K562 (cell line): ENCODE measurements around the gene KRT81. TPM values are rescaled to one million over a fixed set of nuclear protein-coding genes. Genes with fewer than 3 reads are reported as not detected.

Experiments
- ATAC-seq: fragments of 200-7000 bp; cut with Tn5 transposase; 3 replicates; pipeline ENCODE4 v1.9.1; 2020; ENCODE audit warnings: moderate library complexity
- BruUV-seq: library from RNA; stranded (reverse); fragments of 400-500 nt; replicated peaks from 2 replicates; lab custom pipeline; 2021; lab: Mats Ljungman, UMichigan
- CTCF ChIA-PET: fragments of 300-600 bp; formaldehyde crosslinking; extraction: SDS; loops from one replicate; lab custom pipeline; 2021; ENCODE audit warnings: low intra/inter-chr PET ratio; lab: Yijun Ruan, JAX
- POLR2A ChIA-PET: fragments of 300-600, 350-650 bp; sonication (Branson Sonifier 250); formaldehyde crosslinking; extraction: SDS; loops from one replicate; lab custom pipeline; 2021; ENCODE audit warnings: antibody characterized with exemption, inconsistent platforms; lab: Yijun Ruan, JAX
- DNase-seq, 4 experiments: peaks; one replicate each; pipeline versions ENCODE4 v3.0.0 to v3.0.0-alpha.2; 2011 to 2018; ENCODE audit warnings: low spot score in 3 of 4, mixed read lengths in 3 of 4; ENCODE audit errors: extremely low read depth in 1 of 4
- FAIRE-seq: peaks from 2 replicates; lab custom pipeline; 2011; peaks lifted over from hg19 to GRCh38; lab: Jason Lieb, UNC
- H2AFZ ChIP-seq: 2 replicates; pipeline ENCODE4 v1.6.0; 2011; ENCODE audit warnings: low read depth, low read length, control low read depth, inconsistent platforms
- H3K27ac ChIP-seq: fragments of 200-600 bp; 3 replicates; pipeline ENCODE4 v1.8.0; 2011; ENCODE audit warnings: low read depth, mild to moderate bottlenecking, control low read depth, inconsistent platforms, low read length, moderate library complexity, mixed read lengths; ENCODE audit errors: extremely low read depth
- H3K27me3 ChIP-seq, 2 experiments: fragments of 300-600 bp in 1 of 2; 2 replicates in 1 of 2; 3 replicates in 1 of 2; pipeline versions ENCODE4 v1.6.0 to v1.8.0; 2011; ENCODE audit warnings: inconsistent platforms in 2 of 2, low read length in 2 of 2, mild to moderate bottlenecking in 1 of 2, mixed read lengths in 1 of 2, moderate library complexity in 1 of 2; ENCODE audit not compliant: control insufficient read depth in 2 of 2, insufficient read depth in 2 of 2
- H3K36me3 ChIP-seq: fragments of 300-600 bp; 3 replicates; pipeline ENCODE4 v1.8.0; 2011; ENCODE audit warnings: mild to moderate bottlenecking, low read length, inconsistent platforms; ENCODE audit not compliant: control insufficient read depth, insufficient read depth
- H3K4me1 ChIP-seq, 2 experiments: fragments of 200-600 bp in 1 of 2; replicated peaks in 1 of 2; 2 replicates in 1 of 2; 3 replicates in 1 of 2; pipeline versions ENCODE4 v1.5.1 to v1.8.0; 2011; ENCODE audit warnings: inconsistent platforms in 2 of 2, low read length in 2 of 2, mild to moderate bottlenecking in 1 of 2, mixed read lengths in 1 of 2, moderate library complexity in 1 of 2; ENCODE audit not compliant: control insufficient read depth in 2 of 2, insufficient read depth in 2 of 2
- H3K4me2 ChIP-seq: 2 replicates; pipeline ENCODE4 v1.6.1; 2011; ENCODE audit warnings: low read length, control low read depth, inconsistent platforms, mixed read lengths; ENCODE audit not compliant: insufficient read depth
- H3K4me3 ChIP-seq: fragments of 200-600 bp; sonication (generic), shearing (Covaris generic); 2 replicates; pipeline ENCODE4 v1.5.1; 2016; ENCODE audit warnings: control low read depth, inconsistent platforms
- H3K79me2 ChIP-seq: fragments of 200-600 bp; 3 replicates; pipeline ENCODE4 v1.8.0; 2011; ENCODE audit warnings: low read length, inconsistent platforms; ENCODE audit not compliant: control insufficient read depth, insufficient read depth
- H3K9ac ChIP-seq, 2 experiments: 2 replicates each; pipeline versions ENCODE4 v1.6.0 to v1.6.1; 2011; ENCODE audit warnings: low read depth in 2 of 2, low read length in 2 of 2, control low read depth in 1 of 2, inconsistent platforms in 1 of 2, mild to moderate bottlenecking in 1 of 2, mixed read lengths in 1 of 2; ENCODE audit not compliant: insufficient read depth in 1 of 2
- H3K9me1 ChIP-seq: one replicate; pipeline ENCODE4 v1.6.0; 2011; ENCODE audit warnings: inconsistent platforms, mild to moderate bottlenecking, low read length, moderate library complexity; ENCODE audit not compliant: control insufficient read depth, insufficient read depth
- H3K9me3 ChIP-seq: replicated peaks from 2 replicates; pipeline ENCODE4 v1.5.1; 2011; ENCODE audit warnings: low read depth, low read length, inconsistent platforms; ENCODE audit not compliant: control insufficient read depth, insufficient read depth
- H4K20me1 ChIP-seq: replicated peaks from 2 replicates; pipeline ENCODE4 v1.6.1; 2011; ENCODE audit warnings: low read length, inconsistent platforms, mixed read lengths; ENCODE audit not compliant: control insufficient read depth, insufficient read depth
- BRCA1 ChIP-seq, 2 experiments: fragments of 450-650 bp in 1 of 2; sonication (generic) in 1 of 2; formaldehyde crosslinking in 1 of 2; IDR thresholded peaks; 2 replicates each; pipeline versions ENCODE4 v1.5.0 to v1.6.1; 2017 to 2020; ENCODE audit warnings: mild to moderate bottlenecking in 1 of 2, missing genetic modification reagents in 1 of 2
- DNMT1 ChIP-seq: fragments of 450-650 bp; IDR thresholded peaks from 2 replicates; pipeline ENCODE4 v1.6.1; 2016; ENCODE audit warnings: antibody characterized with exemption, mild to moderate bottlenecking
- E2F8 ChIP-seq: fragments of 450-650 bp; IDR thresholded peaks from 2 replicates; pipeline ENCODE4 v1.7.1; 2018; ENCODE audit warnings: mild to moderate bottlenecking, low read depth; ENCODE audit not compliant: partially characterized antibody
- ELF1 ChIP-seq: fragments of 200-800 bp; sonication (Bioruptor generic); IDR thresholded peaks from 2 replicates; pipeline ENCODE4 v1.6.1; 2016; ENCODE audit warnings: missing genetic modification characterization, missing compliant biosample characterization
- GATAD2B ChIP-seq: fragments of 450-650 bp; IDR thresholded peaks from 2 replicates; pipeline ENCODE4 v1.6.1; 2017; ENCODE audit warnings: mild to moderate bottlenecking, borderline replicate concordance
- IRF1 ChIP-seq: sonication (generic); formaldehyde crosslinking; IDR thresholded peaks from 2 replicates; pipeline ENCODE4 v1.8.0; 2022; ENCODE audit warnings: missing genetic modification reagents, mild to moderate bottlenecking, borderline replicate concordance
- MECOM ChIP-seq: fragments of 250-450 bp; sonication (Bioruptor Pico); IDR thresholded peaks from 2 replicates; pipeline ENCODE4 v1.8.0; 2022; ENCODE audit warnings: inconsistent platforms
- MEF2D ChIP-seq: conservative IDR thresholded peaks from 2 replicates; pipeline ENCODE4 v1.6.1; 2016; ENCODE audit warnings: low read depth, missing genetic modification characterization, missing compliant biosample characterization
- PTRF ChIP-seq: fragments of 450-650 bp; IDR thresholded peaks from 2 replicates; pipeline ENCODE4 v1.6.1; 2016; ENCODE audit warnings: mild to moderate bottlenecking, missing genetic modification characterization, missing compliant biosample characterization
- PYGO2 ChIP-seq: fragments of 450-650 bp; IDR thresholded peaks from 2 replicates; pipeline ENCODE4 v1.6.1; 2016; ENCODE audit warnings: mild to moderate bottlenecking, missing genetic modification characterization, moderate library complexity, missing compliant biosample characterization
- TARDBP ChIP-seq: fragments of 450-650 bp; IDR thresholded peaks from 2 replicates; pipeline ENCODE4 v1.6.1; 2016
- ZSCAN29 ChIP-seq: fragments of 450-650 bp; IDR thresholded peaks from 2 replicates; pipeline ENCODE4 v1.6.1; 2017
- ZZZ3 ChIP-seq: fragments of 450-650 bp; IDR thresholded peaks from 2 replicates; pipeline ENCODE4 v1.6.1; 2016; ENCODE audit warnings: antibody characterized with exemption, mild to moderate bottlenecking, moderate library complexity
- WGBS: fragments of 100-300 bp; shearing (Covaris generic); methylation state at CpG from one replicate; pipeline ENCODE4 v1.1.6; 2016; ENCODE audit warnings: low coverage, mixed read lengths; ENCODE audit not compliant: insufficient coverage; ENCODE audit errors: missing lambda C conversion rate; 5-methylcytosine and 5-hydroxymethylcytosine counted together
- in situ Hi-C: fragments of 300-500 bp; cut with MboI; formaldehyde crosslinking; loops from 4 replicates; pipeline ENCODE4 v1.15.0; 2018; ENCODE audit warnings: inconsistent platforms, mixed read lengths
- intact Hi-C: fragments of 100-400 bp; cut with micrococcal nuclease; formaldehyde crosslinking; loops from 2 replicates; pipeline ENCODE4 v1.14.2; 2022
- polyA plus RNA-seq, 8 experiments: library from polyadenylated mRNA; depleted of rRNA in 4 of 8; stranded (reverse) in 5 of 8; unstranded in 3 of 8; fragments of >200 nt; fragmentation: Nextera tagmentation in 2 of 8; fragmentation: Illumina TruSeq in 1 of 8; extraction: Ambion mirVana in 2 of 8; extraction: Trizol in 1 of 8; gene quantifications; 2 replicates each; pipeline versions ENCODE4 v1.2.1 to v1.2.3, GENCODE V29; 2011 to 2014; ENCODE audit warnings: inconsistent platforms in 1 of 8, missing spikeins in 1 of 8
- total RNA-seq, 7 experiments: library from RNA; depleted of rRNA in 6 of 7; stranded (reverse); fragments of >200 nt in 6 of 7; fragmentation: Illumina TruSeq in 2 of 7; extraction: Trizol in 2 of 7; gene quantifications; 2 replicates each; pipeline versions ENCODE4 v1.2.1 to v1.2.3, GENCODE V29; 2011 to 2021; ENCODE audit warnings: low replicate concordance in 1 of 7

Gene KRT81
- total and polyA plus RNA-seq, 9 of the 15 experiments (the other 6 are each of a cell fraction or from before 2014, with no cell fraction given): 0.27 TPM; not detected in 8

DNA sequence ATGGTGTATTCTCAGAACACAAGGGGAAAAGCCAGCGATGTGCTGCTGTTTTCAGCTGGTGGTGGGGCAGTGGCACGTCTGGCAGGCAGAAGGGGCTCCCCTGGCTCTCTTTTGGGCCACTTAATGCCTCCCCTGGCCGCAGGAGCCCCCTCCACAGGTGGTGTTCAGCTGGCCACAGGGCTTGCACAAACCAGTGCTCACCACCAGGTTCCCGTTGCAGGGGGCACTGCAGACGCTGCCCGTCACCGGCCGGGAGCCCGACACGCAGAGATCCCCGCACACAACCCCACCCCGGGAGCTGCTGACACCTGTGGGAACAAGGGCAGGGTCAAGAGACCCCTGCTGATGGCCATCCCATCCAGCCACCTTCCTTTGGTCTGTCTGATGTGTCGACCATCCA, 23.2 kb upstream of the KRT81 start:
- Histone ChIP-seq H3K9me3 (no peaks in the 10 kb centered on the region), H3K79me2 (no peaks in the 10 kb centered on the region), H3K36me3 (no peaks in the 10 kb centered on the region), H3K4me3 (no peak overlapping the region), H2AFZ (no peak overlapping the region), H3K27me3 (peaks cover 2 to 48% of the 10 kb centered on the region in 2 experiments; a peak in 4 of 5 replicates), H3K4me1 (no peaks in the 10 kb centered on the region), H3K27ac (no peak overlapping the region), H3K4me2 (no peak overlapping the region), H3K9ac (no peak overlapping the region), H4K20me1 (no peaks in the 10 kb centered on the region; the same call in 1 of the 2 replicates), H3K9me1 (no peaks in the 10 kb centered on the region)
- POLR2A ChIA-PET: interaction anchor here (0.6 kb wide), 1 partner anchor 49 kb away, joined by 3 read pairs; no protein-coding TSS in a partner anchor
- FAIRE-seq (no peak), DNase-seq (no peak), ATAC-seq (no peak)
- CTCF ChIA-PET: no interaction called here
- intact Hi-C loops (no loop called here), in situ Hi-C loops (no loop called here)
- no TSS peak for BruUV-seq
- TF ChIP-seq MEF2D (tag): no peak
- TF ChIP-seq DNMT1: no peak
- TF ChIP-seq TARDBP: no peak
- no peak for TF ChIP-seq BRCA1 (IDR thresholded peaks at IDR 0.05)
- TF ChIP-seq BRCA1 (CRISPR knock-in tag; IDR thresholded peaks at IDR 0.05): no peak
- no peak for TF ChIP-seq ZZZ3
- no peak for TF ChIP-seq PYGO2
- under 1% methylated on average over 12 of the region's 13 CpGs for WGBS

- no TSS peak for BruUV-seq
- ATAC-seq: no peak
- H3K4me1 ChIP-seq: no peaks in the 10 kb centered on the region
- no peak overlapping the region for H2AFZ ChIP-seq
- no peaks in the 10 kb centered on the region for H3K79me2 ChIP-seq
- no peaks in the 10 kb centered on the region for H3K9me3 ChIP-seq
- in situ Hi-C loops: no loop called here
- DNase-seq: no peak
- intact Hi-C loops: no loop called here
- no peaks in the 10 kb centered on the region for H3K36me3 ChIP-seq
- no peaks in the 10 kb centered on the region for H3K9me1 ChIP-seq
- no peak overlapping the region for H3K27ac ChIP-seq
- H4K20me1 ChIP-seq: no peaks in the 10 kb centered on the region; the same call in 1 of the 2 replicates
- 0% methylated on average over 9 of the region's 9 CpGs for WGBS
- no peak overlapping the region for H3K4me2 ChIP-seq
- no peak overlapping the region for H3K9ac ChIP-seq
- H3K27me3 ChIP-seq: peaks cover 4 to 54% of the 10 kb centered on the region in 2 experiments; a peak in 4 of 5 replicates
- no peak overlapping the region for H3K4me3 ChIP-seq
- POLR2A ChIA-PET: interaction anchor here (0.6 kb wide), 1 partner anchor 50 kb away, joined by 3 read pairs; no protein-coding TSS in a partner anchor
- CTCF ChIA-PET: no interaction called here
- FAIRE-seq: no peak
- no peak for TF ChIP-seq MECOM (CRISPR knock-in tag)
- no peak for TF ChIP-seq IRF1
- TF ChIP-seq ELF1 (tag): no peak
- no peak for TF ChIP-seq E2F8
- TF ChIP-seq PTRF (tag): no peak
- TF ChIP-seq GATAD2B: no peak
- TF ChIP-seq ZSCAN29: no peak
Observed at GRCh38 chr12:52313926-52314325, 22.6 kb upstream of the KRT81 start.
